Nephron (organoid): ENCODE data around the gene BCAS3.

ENCODE experiments used
- H3K27ac Mint-ChIP-seq, 3 experiments: 2 replicates each; pipeline ENCODE4 v1.8.0; 2020; ENCODE audit warnings: mixed read lengths in 3 of 3, mild to moderate bottlenecking in 2 of 3, moderate library complexity in 1 of 3
- H3K27me3 Mint-ChIP-seq: 2 replicates; pipeline ENCODE4 v1.8.0; 2021; ENCODE audit warnings: low read depth, mild to moderate bottlenecking, moderate library complexity, mixed read lengths
- H3K36me3 Mint-ChIP-seq: 2 replicates; pipeline ENCODE4 v1.8.0; 2020; ENCODE audit warnings: low read depth, mixed read lengths
- H3K4me1 Mint-ChIP-seq: 2 replicates; pipeline ENCODE4 v1.8.0; 2020; ENCODE audit warnings: mixed read lengths
- H3K4me3 Mint-ChIP-seq, 3 experiments: 2 replicates each; pipeline ENCODE4 v1.8.0; 2020; ENCODE audit warnings: mild to moderate bottlenecking in 3 of 3, mixed read lengths in 3 of 3, moderate library complexity in 2 of 3
- H3K9me3 Mint-ChIP-seq: 2 replicates; pipeline ENCODE4 v1.8.0; 2020; ENCODE audit warnings: mixed read lengths
- TF ChIP-seq, protein P1 (sequence below), 3 experiments: fragments of 200-600 bp; sonication (generic); IDR thresholded peaks; one replicate each; pipeline ENCODE4 v1.5.0; 2021; ENCODE audit warnings: antibody characterized with exemption in 3 of 3; ENCODE audit not compliant: unreplicated experiment in 3 of 3

The BCAS3 gene

GRCh38 chr17:60747069-60747808 lies 69.6 kb downstream of the BCAS3 start:
- TF ChIP-seq, protein P1, sequence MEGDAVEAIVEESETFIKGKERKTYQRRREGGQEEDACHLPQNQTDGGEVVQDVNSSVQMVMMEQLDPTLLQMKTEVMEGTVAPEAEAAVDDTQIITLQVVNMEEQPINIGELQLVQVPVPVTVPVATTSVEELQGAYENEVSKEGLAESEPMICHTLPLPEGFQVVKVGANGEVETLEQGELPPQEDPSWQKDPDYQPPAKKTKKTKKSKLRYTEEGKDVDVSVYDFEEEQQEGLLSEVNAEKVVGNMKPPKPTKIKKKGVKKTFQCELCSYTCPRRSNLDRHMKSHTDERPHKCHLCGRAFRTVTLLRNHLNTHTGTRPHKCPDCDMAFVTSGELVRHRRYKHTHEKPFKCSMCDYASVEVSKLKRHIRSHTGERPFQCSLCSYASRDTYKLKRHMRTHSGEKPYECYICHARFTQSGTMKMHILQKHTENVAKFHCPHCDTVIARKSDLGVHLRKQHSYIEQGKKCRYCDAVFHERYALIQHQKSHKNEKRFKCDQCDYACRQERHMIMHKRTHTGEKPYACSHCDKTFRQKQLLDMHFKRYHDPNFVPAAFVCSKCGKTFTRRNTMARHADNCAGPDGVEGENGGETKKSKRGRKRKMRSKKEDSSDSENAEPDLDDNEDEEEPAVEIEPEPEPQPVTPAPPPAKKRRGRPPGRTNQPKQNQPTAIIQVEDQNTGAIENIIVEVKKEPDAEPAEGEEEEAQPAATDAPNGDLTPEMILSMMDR (IDR thresholded peaks at IDR 0.05; ENCODE audit: unreplicated experiment in 3 of 3), result no peak
- H3K9me3 Mint-ChIP-seq, result peaks cover 4% of the 10 kb centered on the region
- H3K36me3 Mint-ChIP-seq, result peaks cover 6% of the 10 kb centered on the region
- no peak overlapping the region for H3K4me3 Mint-ChIP-seq
- H3K27me3 Mint-ChIP-seq, result no peaks in the 10 kb centered on the region
- H3K4me1 Mint-ChIP-seq, result peaks cover 15% of the 10 kb centered on the region
- H3K27ac Mint-ChIP-seq, result peak overlapping the region in 1 of 3 experiments; percentile 50

GRCh38 chr17:60748204-60748603 lies 70.6 kb downstream of the BCAS3 start:
- H3K4me1 Mint-ChIP-seq, result peaks cover 15% of the 10 kb centered on the region
- no peak overlapping the region for H3K27ac Mint-ChIP-seq
- H3K27me3 Mint-ChIP-seq, result no peaks in the 10 kb centered on the region
- peaks cover 6% of the 10 kb centered on the region for H3K36me3 Mint-ChIP-seq
- H3K4me3 Mint-ChIP-seq, result no peak overlapping the region
- H3K9me3 Mint-ChIP-seq, result peaks cover 4% of the 10 kb centered on the region
- TF ChIP-seq, protein P1 (IDR thresholded peaks at IDR 0.05; ENCODE audit: unreplicated experiment in 3 of 3), result no peak

DNA sequence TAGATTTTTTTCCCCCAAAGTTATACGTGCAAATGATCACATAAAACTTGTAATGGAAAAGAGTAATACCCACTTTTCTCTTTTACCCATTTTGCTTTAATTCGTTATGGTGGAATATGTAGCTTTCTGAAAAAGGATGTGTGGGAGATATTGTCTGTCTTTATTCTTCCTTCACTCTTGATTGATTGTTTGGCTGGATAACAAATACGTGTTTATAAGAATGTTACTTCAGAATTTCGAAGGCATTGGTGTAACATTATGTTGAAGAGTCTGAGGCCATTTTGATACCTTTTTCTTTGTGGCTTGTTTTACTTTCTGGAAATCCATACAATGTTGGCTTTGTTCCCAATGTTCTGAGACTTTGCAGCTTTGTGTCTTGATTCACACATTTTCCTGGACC lies 71.4 kb downstream of the BCAS3 start:
- no peaks in the 10 kb centered on the region for H3K27me3 Mint-ChIP-seq

DNA sequence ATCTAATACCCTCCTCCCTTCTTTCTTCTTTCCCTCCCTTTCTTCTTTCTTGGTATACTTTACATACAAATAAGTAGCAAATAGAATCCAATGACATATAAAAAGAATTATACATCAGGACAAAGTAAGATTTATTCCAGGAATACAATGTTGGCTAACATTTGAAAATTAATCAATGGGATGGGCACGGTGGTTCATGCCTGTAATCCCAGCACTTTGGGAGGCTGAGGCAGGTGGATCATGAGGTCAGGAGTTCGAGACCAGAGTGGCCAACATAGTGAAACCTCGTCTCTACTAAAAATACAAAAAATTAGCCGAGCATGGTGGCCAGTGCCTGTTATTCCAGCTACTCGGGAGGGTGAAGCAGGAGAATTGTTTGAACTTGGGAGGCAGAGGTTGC lies 72.1 kb downstream of the BCAS3 start:
- Mint-ChIP-seq H3K27ac (no peak overlapping the region), H3K36me3 (peaks cover 6% of the 10 kb centered on the region), H3K27me3 (no peaks in the 10 kb centered on the region), H3K4me1 (peaks cover 4% of the 10 kb centered on the region), H3K9me3 (peaks cover 4% of the 10 kb centered on the region), H3K4me3 (no peak overlapping the region)
- TF ChIP-seq, protein P1 (IDR thresholded peaks at IDR 0.05; ENCODE audit: unreplicated experiment in 3 of 3), result no peak

More for the DNA sequence above, 71.4 kb downstream of the BCAS3 start:
- Mint-ChIP-seq H3K4me3 (no peak overlapping the region), H3K4me1 (peaks cover 7% of the 10 kb centered on the region), H3K36me3 (peaks cover 6% of the 10 kb centered on the region), H3K27ac (no peak overlapping the region), H3K9me3 (peaks cover 4% of the 10 kb centered on the region)
- TF ChIP-seq, protein P1 (IDR thresholded peaks at IDR 0.05; ENCODE audit: unreplicated experiment in 3 of 3), result no peak

- H3K27me3 Mint-ChIP-seq, result no peaks in the 10 kb centered on the region
- no peak overlapping the region for H3K4me3 Mint-ChIP-seq
- no peak overlapping the region for H3K27ac Mint-ChIP-seq
- TF ChIP-seq, protein P1 (IDR thresholded peaks at IDR 0.05; ENCODE audit: unreplicated experiment in 3 of 3), result no peak
- H3K36me3 Mint-ChIP-seq, result peaks cover 6% of the 10 kb centered on the region
- peaks cover 4% of the 10 kb centered on the region for H3K9me3 Mint-ChIP-seq
- peaks cover 4% of the 10 kb centered on the region for H3K4me1 Mint-ChIP-seq
Measured at GRCh38 chr17:60750640-60751039, 73.0 kb downstream of the BCAS3 start.

GRCh38 chr17:60751884-60752283 lies 74.2 kb downstream of the BCAS3 start:
- Mint-ChIP-seq H3K27me3 (no peaks in the 10 kb centered on the region), H3K9me3 (peaks cover 4% of the 10 kb centered on the region), H3K4me3 (no peak overlapping the region), H3K4me1 (no peaks in the 10 kb centered on the region), H3K27ac (no peak overlapping the region), H3K36me3 (peaks cover 6% of the 10 kb centered on the region)
- TF ChIP-seq, protein P1 (IDR thresholded peaks at IDR 0.05; ENCODE audit: unreplicated experiment in 3 of 3), result no peak
